Neural progenitor cell (in vitro differentiated cells): Measurements from ENCODE around the gene TRPT1. TPM values are rescaled to one million over a fixed set of nuclear protein-coding genes. Genes with fewer than 3 reads are reported as not detected.
A peak's percentile ranks its signal among the peaks of the same experiment; 100 is the strongest.

Source experiments
- DNase-seq: peaks from one replicate; pipeline ENCODE4 v3.0.0-alpha.2; 2016; ENCODE audit warnings: low spot score
- H2AFZ ChIP-seq: fragments of 200-600 bp; sonication (generic); replicated peaks from 2 replicates; pipeline ENCODE4 v1.6.1; 2016; ENCODE audit warnings: antibody characterized with exemption
- H3F3A ChIP-seq: fragments of 200-600 bp; sonication (generic); 2 replicates; pipeline ENCODE4 v1.6.1; 2016; ENCODE audit warnings: antibody characterized with exemption, low read depth
- H3K27ac ChIP-seq: fragments of 200-600 bp; sonication (generic); 2 replicates; pipeline ENCODE4 v1.5.1; 2016; ENCODE audit warnings: mild to moderate bottlenecking
- H3K27me3 ChIP-seq: fragments of 200-600 bp; sonication (generic); 2 replicates; pipeline ENCODE4 v1.6.1; 2016; ENCODE audit warnings: mild to moderate bottlenecking, moderate library complexity
- H3K36me3 ChIP-seq: fragments of 200-600 bp; sonication (generic); 2 replicates; pipeline ENCODE4 v1.5.1; 2016
- H3K4me1 ChIP-seq: fragments of 200-600 bp; sonication (generic); 2 replicates; pipeline ENCODE4 v1.6.1; 2016; ENCODE audit warnings: mixed run types
- H3K4me2 ChIP-seq: fragments of 200-600 bp; sonication (generic); 2 replicates; pipeline ENCODE4 v1.6.1; 2016
- H3K4me3 ChIP-seq: fragments of 200-600 bp; sonication (generic); 2 replicates; pipeline ENCODE4 v1.5.1; 2016
- H3K79me2 ChIP-seq: fragments of 200-600 bp; sonication (generic); 2 replicates; pipeline ENCODE4 v1.6.1; 2016; ENCODE audit warnings: low read depth
- H3K9ac ChIP-seq: fragments of 200-600 bp; sonication (generic); 2 replicates; pipeline ENCODE4 v1.6.1; 2016
- H3K9me3 ChIP-seq: fragments of 200-600 bp; sonication (generic); 2 replicates; pipeline ENCODE4 v1.5.1; 2016; ENCODE audit warnings: low read depth
- H4K20me1 ChIP-seq: fragments of 200-600 bp; sonication (generic); 2 replicates; pipeline ENCODE4 v1.6.1; 2016; ENCODE audit warnings: low read depth
- H3K27ac Mint-ChIP-seq: 3 replicates; pipeline ENCODE4 v1.8.0; 2021; ENCODE audit warnings: mixed read lengths
- H3K27me3 Mint-ChIP-seq: 2 replicates; pipeline ENCODE4 v1.8.0; 2022; ENCODE audit warnings: low read depth, mild to moderate bottlenecking, inconsistent platforms, moderate library complexity, mixed read lengths; ENCODE audit not compliant: insufficient read depth
- H3K36me3 Mint-ChIP-seq: 3 replicates; pipeline ENCODE4 v1.8.0; 2021; ENCODE audit warnings: mixed read lengths
- H3K4me1 Mint-ChIP-seq: 3 replicates; pipeline ENCODE4 v1.8.0; 2021; ENCODE audit warnings: mixed read lengths
- H3K4me3 Mint-ChIP-seq: 3 replicates; pipeline ENCODE4 v1.8.0; 2021; ENCODE audit warnings: mild to moderate bottlenecking, moderate library complexity, mixed read lengths
- H3K9me3 Mint-ChIP-seq: 3 replicates; pipeline ENCODE4 v1.8.0; 2020; ENCODE audit warnings: mixed read lengths
- EZH2 ChIP-seq: fragments of 200-600 bp; sonication (generic); IDR thresholded peaks from 2 replicates; pipeline ENCODE4 v1.6.1; 2017; ENCODE audit warnings: antibody characterized with exemption, mild to moderate bottlenecking, moderate library complexity
- EZH2phosphoT487 ChIP-seq: fragments of 200-600 bp; sonication (generic); IDR thresholded peaks from 2 replicates; pipeline ENCODE4 v1.6.1; 2017; ENCODE audit warnings: antibody characterized with exemption
- total RNA-seq: library from RNA; depleted of rRNA; stranded (reverse); fragments of >200 nt; gene quantifications from 2 replicates; pipeline ENCODE4 v1.2.3, GENCODE V29; 2015; ENCODE audit warnings: low replicate concordance
- TF ChIP-seq, protein P1 (sequence below): fragments of 200-600 bp; sonication (generic); IDR thresholded peaks from 2 replicates; pipeline ENCODE4 v1.5.1; 2017; ENCODE audit warnings: antibody characterized with exemption, mild to moderate bottlenecking

The TRPT1 gene
- total RNA-seq, 1 donor from 2014 or later: 17.5 TPM

GRCh38 chr11:64224151-64224890, 1.7 kb downstream of the TRPT1 start:
- H3K4me1 ChIP-seq: peaks cover 12% of the 10 kb centered on the region
- Mint-ChIP-seq H3K4me1 (peaks cover 19% of the 10 kb centered on the region), H3K36me3 (no peaks in the 10 kb centered on the region), H3K9me3 (no peaks in the 10 kb centered on the region), H3K27ac (no peak overlapping the region), H3K4me3 (peak overlapping the region; percentile 91), H3K27me3 (peaks cover 2% of the 10 kb centered on the region)
- no peak for DNase-seq
- H3F3A ChIP-seq: peaks cover 12% of the 10 kb centered on the region
- no peak overlapping the region for H3K9ac ChIP-seq
- H4K20me1 ChIP-seq: no peaks in the 10 kb centered on the region
- no peaks in the 10 kb centered on the region for H3K9me3 ChIP-seq
- no peaks in the 10 kb centered on the region for H3K27me3 ChIP-seq
- H3K27ac ChIP-seq: no peak overlapping the region
- no peak overlapping the region for H3K4me3 ChIP-seq
- H3K36me3 ChIP-seq: no peaks in the 10 kb centered on the region
- H3K79me2 ChIP-seq: no peaks in the 10 kb centered on the region
- H2AFZ ChIP-seq: no peak overlapping the region
- TF ChIP-seq, protein P1, sequence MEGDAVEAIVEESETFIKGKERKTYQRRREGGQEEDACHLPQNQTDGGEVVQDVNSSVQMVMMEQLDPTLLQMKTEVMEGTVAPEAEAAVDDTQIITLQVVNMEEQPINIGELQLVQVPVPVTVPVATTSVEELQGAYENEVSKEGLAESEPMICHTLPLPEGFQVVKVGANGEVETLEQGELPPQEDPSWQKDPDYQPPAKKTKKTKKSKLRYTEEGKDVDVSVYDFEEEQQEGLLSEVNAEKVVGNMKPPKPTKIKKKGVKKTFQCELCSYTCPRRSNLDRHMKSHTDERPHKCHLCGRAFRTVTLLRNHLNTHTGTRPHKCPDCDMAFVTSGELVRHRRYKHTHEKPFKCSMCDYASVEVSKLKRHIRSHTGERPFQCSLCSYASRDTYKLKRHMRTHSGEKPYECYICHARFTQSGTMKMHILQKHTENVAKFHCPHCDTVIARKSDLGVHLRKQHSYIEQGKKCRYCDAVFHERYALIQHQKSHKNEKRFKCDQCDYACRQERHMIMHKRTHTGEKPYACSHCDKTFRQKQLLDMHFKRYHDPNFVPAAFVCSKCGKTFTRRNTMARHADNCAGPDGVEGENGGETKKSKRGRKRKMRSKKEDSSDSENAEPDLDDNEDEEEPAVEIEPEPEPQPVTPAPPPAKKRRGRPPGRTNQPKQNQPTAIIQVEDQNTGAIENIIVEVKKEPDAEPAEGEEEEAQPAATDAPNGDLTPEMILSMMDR: no peak
- TF ChIP-seq EZH2 (no peak), EZH2phosphoT487 (no peak)
- H3K4me2 ChIP-seq: no peak overlapping the region

- Mint-ChIP-seq H3K4me3 (no peak overlapping the region), H3K36me3 (no peaks in the 10 kb centered on the region), H3K27me3 (peaks cover 2% of the 10 kb centered on the region), H3K4me1 (peaks cover 18% of the 10 kb centered on the region), H3K9me3 (no peaks in the 10 kb centered on the region), H3K27ac (no peak overlapping the region)
- no peaks in the 10 kb centered on the region for H3K27me3 ChIP-seq
- no peak overlapping the region for H2AFZ ChIP-seq
- no peak overlapping the region for H3K27ac ChIP-seq
- no peak for DNase-seq
- H3K4me1 ChIP-seq: peaks cover 12% of the 10 kb centered on the region
- no peak for TF ChIP-seq EZH2
- TF ChIP-seq EZH2phosphoT487: no peak
- TF ChIP-seq, protein P1: no peak
- H3K4me3 ChIP-seq: no peak overlapping the region
- no peaks in the 10 kb centered on the region for H3K9me3 ChIP-seq
- H3K36me3 ChIP-seq: no peaks in the 10 kb centered on the region
- peaks cover 9% of the 10 kb centered on the region for H3F3A ChIP-seq
- H3K9ac ChIP-seq: no peak overlapping the region
- no peak overlapping the region for H3K4me2 ChIP-seq
- no peaks in the 10 kb centered on the region for H3K79me2 ChIP-seq
- H4K20me1 ChIP-seq: no peaks in the 10 kb centered on the region
Measured at GRCh38 chr11:64223001-64223651, 2.9 kb downstream of the TRPT1 start.

DNA sequence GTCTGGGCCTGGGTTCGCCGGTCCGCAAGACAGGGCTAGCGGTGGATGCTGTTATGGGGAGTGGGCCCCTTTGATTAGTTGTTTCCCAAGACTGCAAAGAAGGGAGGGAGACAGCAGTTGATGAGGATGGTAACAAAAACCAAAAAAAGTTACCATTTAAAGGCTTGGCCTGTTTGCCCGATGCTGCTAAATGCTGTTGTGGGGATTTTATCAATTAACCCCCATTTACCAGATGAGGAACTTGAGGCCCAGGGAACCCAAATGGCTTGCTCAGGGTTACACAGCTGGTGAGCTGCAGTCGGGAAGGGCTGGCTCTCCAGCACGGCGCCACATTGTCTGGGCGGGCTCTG, 3.4 kb downstream of the TRPT1 start:
- Histone ChIP-seq H2AFZ (no peak overlapping the region), H3K27me3 (no peaks in the 10 kb centered on the region), H3F3A (peaks cover 9% of the 10 kb centered on the region), H3K4me2 (no peak overlapping the region), H4K20me1 (no peaks in the 10 kb centered on the region), H3K79me2 (no peaks in the 10 kb centered on the region), H3K27ac (no peak overlapping the region), H3K9ac (no peak overlapping the region), H3K4me3 (no peak overlapping the region), H3K9me3 (no peaks in the 10 kb centered on the region), H3K36me3 (no peaks in the 10 kb centered on the region), H3K4me1 (peaks cover 12% of the 10 kb centered on the region)
- Mint-ChIP-seq H3K9me3 (no peaks in the 10 kb centered on the region), H3K4me1 (peaks cover 19% of the 10 kb centered on the region), H3K36me3 (no peaks in the 10 kb centered on the region), H3K27ac (no peak overlapping the region), H3K4me3 (no peak overlapping the region), H3K27me3 (no peaks in the 10 kb centered on the region)
- no peak for DNase-seq
- no peak for TF ChIP-seq EZH2
- TF ChIP-seq EZH2phosphoT487: no peak
- TF ChIP-seq, protein P1: no peak
